H9 (cell line): ENCODE data around the gene LAIR1. TPM values are rescaled to one million over a fixed set of nuclear protein-coding genes. Genes with fewer than 3 reads are reported as not detected.

Source experiments
- DNase-seq: peaks from one replicate; pipeline ENCODE4 v3.0.0-alpha.2; 2017
- H2AFZ ChIP-seq: one replicate; pipeline ENCODE4 v1.6.1; 2013; ENCODE audit warnings: mild to moderate bottlenecking, low read length, control low read depth, moderate library complexity
- H2AK5ac ChIP-seq: 2 replicates; pipeline ENCODE4 v1.6.1; 2013; ENCODE audit warnings: low read length, control low read depth, mixed read lengths; ENCODE audit not compliant: insufficient read length
- H2BK120ac ChIP-seq: one replicate; pipeline ENCODE4 v1.6.1; 2013; ENCODE audit warnings: low read depth, mild to moderate bottlenecking, low read length, control low read depth, inconsistent platforms; ENCODE audit not compliant: poor library complexity, severe bottlenecking
- H2BK12ac ChIP-seq: 2 replicates; pipeline ENCODE4 v1.6.1; 2013; ENCODE audit warnings: low read length, control low read depth, mixed read lengths, low read depth; ENCODE audit not compliant: insufficient read length
- H2BK15ac ChIP-seq: 2 replicates; pipeline ENCODE4 v1.6.1; 2013; ENCODE audit warnings: low read depth, low read length, control low read depth
- H2BK20ac ChIP-seq: one replicate; pipeline ENCODE4 v1.6.1; 2013; ENCODE audit warnings: low read depth, mild to moderate bottlenecking, low read length, control low read depth, inconsistent platforms; ENCODE audit not compliant: poor library complexity, severe bottlenecking
- H2BK5ac ChIP-seq: 2 replicates; pipeline ENCODE4 v1.6.1; 2013; ENCODE audit warnings: low read length, control low read depth, mixed read lengths; ENCODE audit not compliant: insufficient read length
- H3K14ac ChIP-seq: 2 replicates; pipeline ENCODE4 v1.6.1; 2013; ENCODE audit warnings: low read length, control low read depth; ENCODE audit not compliant: insufficient read depth
- H3K18ac ChIP-seq: 2 replicates; pipeline ENCODE4 v1.6.1; 2013; ENCODE audit warnings: low read depth, mild to moderate bottlenecking, mixed read lengths, low read length, control low read depth; ENCODE audit not compliant: insufficient read length
- H3K23ac ChIP-seq: 2 replicates; pipeline ENCODE4 v1.6.1; 2013; ENCODE audit warnings: low read length, control low read depth, mixed read lengths, low read depth; ENCODE audit not compliant: insufficient read length
- H3K23me2 ChIP-seq: 2 replicates; pipeline ENCODE4 v1.6.1; 2013; ENCODE audit warnings: low read depth, mild to moderate bottlenecking, mixed read lengths, low read length, control low read depth; ENCODE audit not compliant: insufficient read length, poor library complexity, severe bottlenecking
- H3K27ac ChIP-seq: 2 replicates; pipeline ENCODE4 v1.5.1; 2013; ENCODE audit warnings: low read length, control low read depth, mixed read lengths, low read depth; ENCODE audit not compliant: insufficient read length
- H3K27me3 ChIP-seq: 2 replicates; pipeline ENCODE4 v1.6.1; 2013; ENCODE audit warnings: low read length, control low read depth, inconsistent platforms; ENCODE audit not compliant: insufficient read depth
- H3K4ac ChIP-seq: 2 replicates; pipeline ENCODE4 v1.6.1; 2013; ENCODE audit warnings: low read depth, mild to moderate bottlenecking, control low read depth, inconsistent platforms, low read length, moderate library complexity
- H3K4me1 ChIP-seq: 2 replicates; pipeline ENCODE4 v1.6.1; 2013; ENCODE audit warnings: low read length, control low read depth, inconsistent platforms; ENCODE audit not compliant: insufficient read depth
- H3K4me2 ChIP-seq: 2 replicates; pipeline ENCODE4 v1.6.1; 2013; ENCODE audit warnings: low read length, control low read depth, mixed read lengths; ENCODE audit not compliant: insufficient read length, insufficient read depth
- H3K56ac ChIP-seq: 2 replicates; pipeline ENCODE4 v1.6.1; 2013; ENCODE audit warnings: low read depth, mild to moderate bottlenecking, mixed read lengths, low read length, control low read depth; ENCODE audit not compliant: insufficient read length
- H3K79me1 ChIP-seq: 2 replicates; pipeline ENCODE4 v1.6.1; 2013; ENCODE audit warnings: low read depth, mild to moderate bottlenecking, moderate library complexity, low read length, control low read depth, inconsistent platforms; ENCODE audit not compliant: insufficient read depth, poor library complexity, severe bottlenecking
- H3K79me2 ChIP-seq: 2 replicates; pipeline ENCODE4 v1.6.1; 2013; ENCODE audit warnings: low read length, control low read depth, inconsistent platforms; ENCODE audit not compliant: insufficient read depth
- H3K9ac ChIP-seq: 2 replicates; pipeline ENCODE4 v1.6.1; 2013; ENCODE audit warnings: low read length, control low read depth, mixed read lengths; ENCODE audit not compliant: insufficient read length; ENCODE audit errors: extremely low read depth
- H3K9me3 ChIP-seq: one replicate; pipeline ENCODE4 v1.6.1; 2013; ENCODE audit warnings: low read depth, low read length, inconsistent platforms; ENCODE audit not compliant: control insufficient read depth
- H3T11ph ChIP-seq: one replicate; pipeline ENCODE4 v1.6.1; 2013; ENCODE audit warnings: mild to moderate bottlenecking, low read length, control low read depth, inconsistent platforms
- H4K20me1 ChIP-seq: one replicate; pipeline ENCODE4 v1.6.1; 2013; ENCODE audit not compliant: control insufficient read depth, insufficient read length, insufficient read depth
- H4K5ac ChIP-seq: 2 replicates; pipeline ENCODE4 v1.6.1; 2013; ENCODE audit warnings: low read depth, mild to moderate bottlenecking, mixed read lengths, low read length, control low read depth; ENCODE audit not compliant: insufficient read length
- H4K8ac ChIP-seq: replicated peaks from 2 replicates; pipeline ENCODE4 v1.6.1; 2013; ENCODE audit warnings: low read length, control low read depth, mixed read lengths, low read depth; ENCODE audit not compliant: insufficient read length
- H4K91ac ChIP-seq: 2 replicates; pipeline ENCODE4 v1.6.1; 2013; ENCODE audit warnings: low read depth, mild to moderate bottlenecking, moderate library complexity, mixed read lengths, low read length, control low read depth; ENCODE audit not compliant: insufficient read length
- H3K27ac Mint-ChIP-seq, 3 experiments: 2 replicates in 2 of 3; 3 replicates in 1 of 3; pipeline ENCODE4 v1.8.0; 2020 to 2021; ENCODE audit warnings: mixed read lengths in 3 of 3, mild to moderate bottlenecking in 1 of 3, moderate library complexity in 1 of 3
- H3K27me3 Mint-ChIP-seq: 2 replicates; pipeline ENCODE4 v1.8.0; 2021; ENCODE audit warnings: low read depth, mild to moderate bottlenecking, moderate library complexity, mixed read lengths
- H3K36me3 Mint-ChIP-seq, 3 experiments: 2 replicates in 2 of 3; 3 replicates in 1 of 3; pipeline ENCODE4 v1.8.0; 2020 to 2021; ENCODE audit warnings: low read depth in 3 of 3, mixed read lengths in 3 of 3; ENCODE audit not compliant: insufficient read depth in 1 of 3
- H3K4me1 Mint-ChIP-seq, 2 experiments: 2 replicates each; pipeline ENCODE4 v1.8.0; 2020; ENCODE audit warnings: mixed read lengths in 2 of 2
- H3K4me3 Mint-ChIP-seq, 2 experiments: 2 replicates in 1 of 2; 3 replicates in 1 of 2; pipeline ENCODE4 v1.8.0; 2020 to 2021; ENCODE audit warnings: mild to moderate bottlenecking in 2 of 2, mixed read lengths in 2 of 2, moderate library complexity in 1 of 2
- H3K9me3 Mint-ChIP-seq, 2 experiments: 2 replicates in 1 of 2; 3 replicates in 1 of 2; pipeline ENCODE4 v1.8.0; 2020; ENCODE audit warnings: mild to moderate bottlenecking in 2 of 2, mixed read lengths in 2 of 2, moderate library complexity in 1 of 2
- WGBS: extraction: QIAGEN DNeasy Blood & Tissue Kit; methylation state at CpG from one replicate; pipeline ENCODE4 v1.1.7; 2013; ENCODE audit warnings: missing lambda C conversion rate, low lambda C conversion rate, mixed read lengths; ENCODE audit not compliant: insufficient read length; ENCODE audit errors: extremely low coverage; 5-methylcytosine and 5-hydroxymethylcytosine counted together
- total RNA-seq: library from RNA; stranded (reverse); gene quantifications from 2 replicates; pipeline ENCODE4 v1.2.1, GENCODE V29; 2021
- TF ChIP-seq, protein P1 (sequence below): fragments of 200-600 bp; sonication (generic); conservative IDR thresholded peaks from 3 replicates; pipeline ENCODE4 v1.8.0; 2021; ENCODE audit warnings: antibody characterized with exemption, mild to moderate bottlenecking

The LAIR1 gene
- total RNA-seq, 1 experiment from 2014 or later, result not detected

DNA sequence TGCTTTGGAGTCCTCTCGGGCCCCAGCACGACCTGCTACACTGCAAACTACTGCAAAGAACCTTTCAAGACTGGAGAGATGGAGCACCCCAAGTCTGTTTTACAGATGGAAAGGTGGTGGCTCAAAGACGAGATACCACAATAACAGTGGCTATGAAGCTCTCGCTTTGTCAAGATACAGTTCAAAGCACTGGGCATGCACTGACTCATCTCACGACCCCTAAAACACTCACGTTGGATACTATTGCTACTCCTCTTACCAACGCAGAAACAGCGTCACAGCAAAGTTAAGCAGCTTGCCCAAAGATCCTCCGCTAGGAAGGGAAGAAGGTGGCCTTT lies 24.0 kb upstream of the LAIR1 start:
- no peak overlapping the region for H2BK120ac ChIP-seq
- TF ChIP-seq, protein P1, sequence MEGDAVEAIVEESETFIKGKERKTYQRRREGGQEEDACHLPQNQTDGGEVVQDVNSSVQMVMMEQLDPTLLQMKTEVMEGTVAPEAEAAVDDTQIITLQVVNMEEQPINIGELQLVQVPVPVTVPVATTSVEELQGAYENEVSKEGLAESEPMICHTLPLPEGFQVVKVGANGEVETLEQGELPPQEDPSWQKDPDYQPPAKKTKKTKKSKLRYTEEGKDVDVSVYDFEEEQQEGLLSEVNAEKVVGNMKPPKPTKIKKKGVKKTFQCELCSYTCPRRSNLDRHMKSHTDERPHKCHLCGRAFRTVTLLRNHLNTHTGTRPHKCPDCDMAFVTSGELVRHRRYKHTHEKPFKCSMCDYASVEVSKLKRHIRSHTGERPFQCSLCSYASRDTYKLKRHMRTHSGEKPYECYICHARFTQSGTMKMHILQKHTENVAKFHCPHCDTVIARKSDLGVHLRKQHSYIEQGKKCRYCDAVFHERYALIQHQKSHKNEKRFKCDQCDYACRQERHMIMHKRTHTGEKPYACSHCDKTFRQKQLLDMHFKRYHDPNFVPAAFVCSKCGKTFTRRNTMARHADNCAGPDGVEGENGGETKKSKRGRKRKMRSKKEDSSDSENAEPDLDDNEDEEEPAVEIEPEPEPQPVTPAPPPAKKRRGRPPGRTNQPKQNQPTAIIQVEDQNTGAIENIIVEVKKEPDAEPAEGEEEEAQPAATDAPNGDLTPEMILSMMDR, result no peak
- Mint-ChIP-seq H3K27me3 (peaks cover 59% of the 10 kb centered on the region), H3K4me1 (peaks cover 16 to 20% of the 10 kb centered on the region in 2 experiments), H3K27ac (no peak overlapping the region), H3K36me3 (no peaks in the 10 kb centered on the region), H3K4me3 (peak overlapping the region in 1 of 2 experiments; percentile 42; a peak in 2 of 5 replicates), H3K9me3 (peaks cover 2 to 29% of the 10 kb centered on the region in 2 experiments; a peak in 2 of 5 replicates)
- no peak overlapping the region for H3K23ac ChIP-seq
- no peak overlapping the region for H2BK5ac ChIP-seq
- no peak overlapping the region for H2BK12ac ChIP-seq
- H4K91ac ChIP-seq, result no peak overlapping the region
- no peak overlapping the region for H3K27ac ChIP-seq
- H4K8ac ChIP-seq, result no peak overlapping the region
- no peak overlapping the region for H3K18ac ChIP-seq
- no peaks in the 10 kb centered on the region for H3K79me1 ChIP-seq
- H4K20me1 ChIP-seq, result no peaks in the 10 kb centered on the region
- H2BK15ac ChIP-seq, result no peak overlapping the region
- H3K23me2 ChIP-seq, result no peaks in the 10 kb centered on the region
- H3K14ac ChIP-seq, result no peak overlapping the region
- H2AK5ac ChIP-seq, result no peak overlapping the region
- no peak overlapping the region for H2BK20ac ChIP-seq
- H3K56ac ChIP-seq, result no peak overlapping the region
- DNase-seq, result no peak
- H3K4ac ChIP-seq, result no peak overlapping the region
- H2AFZ ChIP-seq, result no peak overlapping the region
- no peak overlapping the region for H4K5ac ChIP-seq
- no peaks in the 10 kb centered on the region for H3K9me3 ChIP-seq
- no CpG with 5 or more reads among the region's 9 CpGs for whole genome bisulfite sequencing
- no peaks in the 10 kb centered on the region for H3K79me2 ChIP-seq
- H3K9ac ChIP-seq, result no peak overlapping the region
- peak overlapping the region; percentile 7 for H3K4me2 ChIP-seq
- H3K4me1 ChIP-seq, result no peaks in the 10 kb centered on the region
- H3T11ph ChIP-seq, result no peak overlapping the region
- H3K27me3 ChIP-seq, result peaks cover 2% of the 10 kb centered on the region; the same call in 1 of the 2 replicates
